IPS DF 6.9 (cell line): ENCODE measurements around the gene LRRC40.

ENCODE experiments used
- DNase-seq: peaks from one replicate; pipeline ENCODE4 v3.0.0-alpha.2; 2013; ENCODE audit warnings: low read depth, low spot score
- H3K27ac ChIP-seq: one replicate; pipeline ENCODE4 v1.5.1; 2013; ENCODE audit warnings: low read length, control low read depth
- H3K27me3 ChIP-seq: 2 replicates; pipeline ENCODE4 v1.6.1; 2013; ENCODE audit warnings: mild to moderate bottlenecking, low read length; ENCODE audit not compliant: control insufficient read depth, insufficient read depth
- H3K36me3 ChIP-seq: 2 replicates; pipeline ENCODE4 v1.6.1; 2013; ENCODE audit warnings: low read length; ENCODE audit not compliant: control insufficient read depth, insufficient read depth
- H3K4me1 ChIP-seq: 2 replicates; pipeline ENCODE4 v1.6.1; 2013; ENCODE audit warnings: low read length; ENCODE audit not compliant: control insufficient read depth, insufficient read depth
- H3K4me3 ChIP-seq: 2 replicates; pipeline ENCODE4 v1.5.1; 2013; ENCODE audit warnings: mild to moderate bottlenecking, low read length
- H3K9me3 ChIP-seq: 2 replicates; pipeline ENCODE4 v1.6.1; 2013; ENCODE audit warnings: low read length, inconsistent platforms; ENCODE audit not compliant: control insufficient read depth, insufficient read depth
- WGBS: extraction: QIAGEN DNeasy Blood & Tissue Kit; methylation state at CpG from one replicate; pipeline ENCODE4 v1.1.7; 2013; ENCODE audit warnings: mixed read lengths, missing lambda C conversion rate; ENCODE audit not compliant: insufficient read length, insufficient coverage; 5-methylcytosine and 5-hydroxymethylcytosine counted together

LRRC40 gene

DNA sequence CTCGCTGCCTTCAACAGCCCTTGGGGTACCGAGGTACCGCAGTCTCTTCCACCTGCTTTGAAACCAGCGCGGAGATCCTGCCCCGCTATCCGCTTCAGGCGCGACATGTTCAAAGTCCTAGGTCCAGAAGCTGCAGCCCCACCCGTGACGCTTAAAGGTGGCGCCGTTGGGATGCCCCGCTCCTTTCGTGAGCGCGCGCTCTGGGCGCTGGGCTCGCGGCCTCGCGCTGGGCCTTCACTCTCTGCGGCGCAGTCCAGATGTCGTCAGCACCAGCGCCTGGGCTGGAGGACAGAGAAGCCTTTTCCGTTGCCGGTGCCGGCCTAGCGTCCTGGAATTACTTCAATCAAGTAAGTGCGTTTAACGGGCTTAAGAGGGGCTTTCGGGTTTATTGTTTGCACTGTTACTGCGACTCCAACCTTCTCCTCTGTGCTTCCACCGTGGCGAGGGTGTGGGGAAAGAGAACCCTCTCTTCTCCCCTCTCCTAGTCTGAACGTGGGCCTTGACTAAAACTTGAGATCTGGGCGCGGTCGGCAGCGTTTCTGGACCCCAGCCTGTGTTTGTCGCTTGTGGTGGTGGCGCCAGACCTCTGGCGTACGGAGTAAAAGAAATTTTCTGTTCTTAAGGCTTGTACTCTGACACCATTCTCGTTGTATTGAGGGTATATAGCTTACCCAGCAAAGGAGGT is at the start of gene LRRC40:
Gene LRRC40, minus strand, starts transcription at position 146 of the 685 bp plus-strand sequence. Its CDS starts 39 bp downstream, at position 107.
- peaks cover 2% of the 10 kb centered on the region; the same call in 1 of the 2 replicates for H3K4me1 ChIP-seq
- H3K9me3 ChIP-seq, result no peaks in the 10 kb centered on the region
- 0 out of 2 replicates have a peak, but pooled peaks cover 2% of the 10 kb centered on the region for H3K36me3 ChIP-seq
- H3K27me3 ChIP-seq, result no peaks in the 10 kb centered on the region
- DNase-seq, result peak; percentile 85
- WGBS, result no CpG with 5 or more reads among the region's 47 CpGs
- no peak within 1 kb of the TSS for H3K27ac ChIP-seq
- H3K4me3 ChIP-seq, result peak within 1 kb of the TSS; percentile 71

DNA sequence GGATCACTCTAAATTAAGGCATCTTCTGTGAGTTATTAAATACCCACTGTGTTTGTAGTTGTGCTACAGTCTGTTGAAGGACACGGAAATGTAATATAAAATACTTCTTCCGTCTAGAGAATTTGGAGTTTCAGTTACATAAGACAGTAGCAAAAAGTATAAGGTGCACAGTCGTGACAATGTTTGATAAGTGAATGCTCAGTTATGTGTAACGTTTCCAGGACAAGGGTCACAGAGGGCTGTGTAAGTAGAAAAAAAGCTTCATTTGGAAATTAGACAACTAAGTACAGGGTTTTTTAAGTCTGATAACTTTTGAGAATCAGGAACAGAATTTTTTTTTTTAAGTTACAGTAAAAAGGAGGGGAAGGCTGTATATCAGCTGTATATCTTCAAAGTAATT is 43.4 kb upstream of the LRRC40 start:
- Histone ChIP-seq H3K27ac (no peak overlapping the region), H3K4me3 (no peak overlapping the region), H3K27me3 (no peaks in the 10 kb centered on the region), H3K9me3 (no peaks in the 10 kb centered on the region), H3K36me3 (peaks cover 13% of the 10 kb centered on the region; the same call in 1 of the 2 replicates), H3K4me1 (no peaks in the 10 kb centered on the region)
- no peak for DNase-seq
- WGBS, result no CpG with 5 or more reads among the region's 4 CpGs

DNA sequence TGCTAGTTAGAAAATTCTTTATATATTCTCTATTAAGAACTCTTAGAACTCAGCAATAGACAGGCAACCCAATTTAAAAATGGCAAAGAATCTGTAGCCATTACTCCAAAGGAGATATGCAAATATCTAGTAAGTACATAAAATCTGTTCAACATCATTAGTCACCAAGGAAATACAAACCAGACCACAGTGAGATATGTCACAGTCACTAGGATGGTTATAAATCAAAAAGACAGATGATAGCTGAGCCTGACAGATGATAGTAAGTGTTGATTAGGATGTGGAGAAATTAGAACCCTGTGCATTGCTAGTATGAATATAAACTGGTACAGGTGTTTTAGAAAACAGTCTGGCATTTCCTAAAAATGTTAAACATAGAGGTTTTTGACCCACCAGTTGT is 42.4 kb upstream of the LRRC40 start:
- H3K27ac ChIP-seq, result no peak overlapping the region
- H3K4me3 ChIP-seq, result no peak overlapping the region
- no peak for DNase-seq
- H3K27me3 ChIP-seq, result no peaks in the 10 kb centered on the region
- H3K4me1 ChIP-seq, result no peaks in the 10 kb centered on the region
- no peaks in the 10 kb centered on the region for H3K9me3 ChIP-seq
- peaks cover 13% of the 10 kb centered on the region; the same call in 1 of the 2 replicates for H3K36me3 ChIP-seq

DNA sequence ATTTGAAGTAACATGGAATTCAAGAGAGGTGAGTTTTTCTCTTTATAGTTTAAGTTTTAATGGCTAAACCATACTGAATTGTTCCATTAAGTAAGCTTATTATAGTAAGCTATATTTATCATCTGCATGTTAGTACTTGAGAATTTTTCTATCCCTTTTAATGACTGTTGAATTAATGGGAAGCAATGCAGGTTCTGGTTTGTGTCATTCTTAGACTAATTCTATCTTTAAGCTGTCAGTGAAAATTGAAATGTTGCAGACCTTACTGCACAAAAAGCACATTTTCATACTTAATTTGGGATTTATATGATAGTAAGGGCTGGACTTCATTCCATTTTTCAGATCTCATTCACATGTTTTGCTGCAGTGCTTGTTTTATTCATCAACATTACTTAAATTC is 41.7 kb upstream of the LRRC40 start:
- Histone ChIP-seq H3K36me3 (peaks cover 13% of the 10 kb centered on the region; the same call in 1 of the 2 replicates), H3K4me3 (no peak overlapping the region), H3K27me3 (no peaks in the 10 kb centered on the region), H3K9me3 (no peaks in the 10 kb centered on the region), H3K4me1 (no peaks in the 10 kb centered on the region), H3K27ac (no peak overlapping the region)
- DNase-seq, result no peak

DNA sequence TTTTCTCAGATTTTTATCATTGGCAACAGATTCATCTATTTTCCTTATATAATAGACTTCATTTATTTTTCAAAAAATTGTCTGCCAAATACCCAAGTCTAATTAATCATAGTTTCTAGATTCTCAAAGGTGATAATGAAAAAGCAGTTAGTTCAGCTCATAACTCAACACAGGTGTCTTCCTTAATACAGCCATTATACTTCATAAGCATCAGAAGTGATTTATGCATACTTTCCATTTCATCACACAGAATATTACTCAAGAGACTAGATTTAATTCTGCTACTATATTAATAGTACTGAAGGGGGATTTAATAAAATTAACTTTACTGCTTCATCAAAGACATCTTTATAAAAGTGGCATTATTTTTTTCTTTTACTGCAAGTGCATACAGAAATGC is 34.6 kb upstream of the LRRC40 start:
- DNase-seq, result no peak
- Histone ChIP-seq H3K27me3 (no peaks in the 10 kb centered on the region), H3K36me3 (peaks cover 9% of the 10 kb centered on the region; the same call in 1 of the 2 replicates), H3K4me3 (no peak overlapping the region), H3K4me1 (no peaks in the 10 kb centered on the region), H3K27ac (no peak overlapping the region), H3K9me3 (no peaks in the 10 kb centered on the region)

DNA sequence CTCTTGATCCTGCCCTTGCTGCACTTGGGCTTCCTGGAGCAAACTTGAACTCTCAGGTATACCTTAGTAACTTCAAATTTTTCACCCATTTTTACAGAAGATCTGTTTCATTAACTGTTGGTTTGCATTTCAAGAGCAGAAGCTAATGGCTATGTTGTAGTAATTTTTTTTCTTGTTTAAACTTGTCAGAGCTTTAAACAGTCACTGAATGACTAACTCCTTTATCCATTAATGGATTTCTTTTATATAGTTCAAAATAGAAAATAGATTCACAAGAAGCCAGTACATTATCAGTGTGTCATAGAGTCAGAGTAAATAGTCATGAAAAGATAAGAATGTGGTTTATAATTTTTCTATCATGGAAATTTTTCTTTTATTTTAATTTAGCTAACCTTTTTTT is 29.4 kb upstream of the LRRC40 start:
- H3K27me3 ChIP-seq, result no peaks in the 10 kb centered on the region
- no peak overlapping the region for H3K4me3 ChIP-seq
- H3K9me3 ChIP-seq, result no peaks in the 10 kb centered on the region
- H3K36me3 ChIP-seq, result peaks cover 20% of the 10 kb centered on the region; the same call in 1 of the 2 replicates
- H3K27ac ChIP-seq, result no peak overlapping the region
- DNase-seq, result no peak
- no peaks in the 10 kb centered on the region for H3K4me1 ChIP-seq

DNA sequence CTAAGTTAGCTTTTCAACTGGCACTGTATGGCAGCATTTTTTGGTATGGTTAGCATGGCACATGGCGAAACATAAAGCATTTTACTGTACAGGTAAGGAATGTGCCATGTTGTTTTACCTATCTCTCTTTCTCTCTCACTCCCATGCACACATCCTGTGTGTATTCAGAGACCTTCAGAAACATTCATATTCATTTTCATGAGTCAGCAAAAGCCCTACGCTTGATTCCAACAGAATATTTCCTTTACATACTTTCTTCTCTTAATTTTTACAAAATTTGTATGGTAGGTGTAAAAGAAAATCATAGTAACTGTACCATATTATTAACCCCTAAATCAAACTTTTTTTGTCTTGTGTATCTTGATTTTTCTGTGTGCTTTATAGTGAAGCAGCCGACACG is 26.1 kb upstream of the LRRC40 start:
- 100% methylated on average over 1 of the region's 4 CpGs for WGBS
- Histone ChIP-seq H3K4me3 (no peak overlapping the region), H3K4me1 (no peaks in the 10 kb centered on the region), H3K27me3 (no peaks in the 10 kb centered on the region), H3K9me3 (no peaks in the 10 kb centered on the region), H3K27ac (no peak overlapping the region), H3K36me3 (peaks cover 20% of the 10 kb centered on the region; the same call in 1 of the 2 replicates)
- DNase-seq, result no peak

DNA sequence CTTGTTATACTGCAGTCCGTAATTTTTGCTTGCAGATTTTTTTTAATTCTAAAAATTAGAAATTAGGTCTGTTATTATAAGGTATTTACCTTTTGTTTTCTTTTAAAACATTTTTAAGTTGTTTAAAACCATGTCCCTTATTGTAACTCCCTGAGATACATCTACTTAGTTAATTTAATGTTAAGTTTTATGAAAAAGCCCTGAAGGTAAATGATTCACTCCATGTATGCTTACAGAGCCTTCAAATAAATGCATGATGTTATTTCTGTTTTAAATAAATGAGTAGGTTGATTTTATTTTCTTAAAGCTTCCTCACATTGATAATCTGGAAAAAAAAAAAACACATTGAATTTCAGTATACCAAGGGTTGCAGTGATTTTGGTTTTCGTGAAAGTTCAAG is 23.3 kb upstream of the LRRC40 start:
- Histone ChIP-seq H3K9me3 (no peaks in the 10 kb centered on the region), H3K4me3 (no peak overlapping the region), H3K27me3 (no peaks in the 10 kb centered on the region), H3K36me3 (peaks cover 13% of the 10 kb centered on the region; the same call in 1 of the 2 replicates), H3K4me1 (no peaks in the 10 kb centered on the region), H3K27ac (no peak overlapping the region)
- DNase-seq, result no peak
- WGBS, result no CpG with 5 or more reads among the region's 2 CpGs

DNA sequence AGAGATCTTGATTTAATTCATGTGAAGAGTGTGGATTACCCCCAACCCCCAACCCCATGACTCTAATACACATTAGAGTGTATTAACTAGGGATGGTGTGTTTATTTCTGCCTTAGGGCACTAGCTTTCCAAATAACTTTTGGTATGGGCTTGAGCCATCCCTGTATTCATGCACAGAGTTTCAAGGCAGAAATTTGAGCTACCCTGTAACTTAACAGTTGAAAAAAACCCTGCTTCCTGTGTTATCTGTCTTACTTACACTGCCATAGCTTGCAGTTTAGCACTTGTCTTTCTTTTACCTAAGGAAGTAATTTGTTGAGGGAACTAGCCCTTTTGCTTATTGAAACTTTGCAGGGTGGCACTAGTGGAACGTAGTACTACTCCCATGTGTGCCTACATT is 22.1 kb upstream of the LRRC40 start:
- no peak overlapping the region for H3K4me3 ChIP-seq
- no peaks in the 10 kb centered on the region for H3K9me3 ChIP-seq
- peaks cover 8% of the 10 kb centered on the region; the same call in 1 of the 2 replicates for H3K36me3 ChIP-seq
- DNase-seq, result no peak
- no peak overlapping the region for H3K27ac ChIP-seq
- no peaks in the 10 kb centered on the region for H3K27me3 ChIP-seq
- no CpG with 5 or more reads among the region's 1 CpG for WGBS
- H3K4me1 ChIP-seq, result no peaks in the 10 kb centered on the region

DNA sequence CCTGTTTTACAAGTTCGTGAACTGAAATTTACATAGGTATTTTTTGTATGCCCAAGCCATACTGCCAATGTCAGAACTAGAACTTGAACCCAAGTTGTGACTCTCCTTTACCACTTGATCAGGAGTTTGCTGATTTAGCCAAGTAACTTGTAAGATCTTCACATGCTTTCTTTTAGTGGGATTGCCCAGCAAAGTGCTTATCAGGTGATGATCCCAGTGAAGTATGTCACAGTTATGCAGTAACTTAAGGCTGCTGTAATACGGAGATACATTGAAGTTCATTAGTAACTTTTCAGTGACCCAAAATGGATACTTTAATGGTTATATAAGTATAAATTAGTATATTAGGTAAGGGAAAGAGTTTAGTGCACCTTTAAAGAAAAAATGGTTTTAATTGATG is 19.6 kb upstream of the LRRC40 start:
- no CpG with 5 or more reads among the region's 2 CpGs for WGBS
- H3K36me3 ChIP-seq, result peaks cover 3% of the 10 kb centered on the region; the same call in 1 of the 2 replicates

DNA sequence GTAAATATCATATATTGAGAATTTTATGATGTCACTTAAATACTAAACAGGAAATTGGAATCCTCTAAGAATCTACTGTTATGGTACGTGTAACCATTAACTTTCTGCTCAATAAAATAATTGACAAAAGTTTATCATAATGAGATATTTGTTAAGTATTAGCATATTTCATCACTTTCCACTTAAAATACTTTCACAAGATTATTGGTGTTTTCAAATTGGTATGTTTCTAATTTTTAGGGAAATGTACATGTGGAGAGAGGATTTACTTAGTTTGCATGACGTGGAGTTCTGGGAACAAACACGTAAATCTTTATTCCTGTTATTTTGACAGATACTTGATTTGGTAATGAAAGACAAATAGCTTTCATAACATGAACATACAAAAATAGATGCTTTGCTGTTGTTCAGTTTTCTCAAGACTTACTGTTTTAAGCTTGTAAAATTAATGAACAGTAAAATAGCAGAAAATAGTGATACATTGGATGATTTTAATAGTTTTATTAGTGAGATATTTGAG is 17.4 kb upstream of the LRRC40 start:
- no peaks in the 10 kb centered on the region; the same call in 1 of the 2 replicates for H3K36me3 ChIP-seq
- H3K27ac ChIP-seq, result no peak overlapping the region
- no peaks in the 10 kb centered on the region for H3K27me3 ChIP-seq
- no peaks in the 10 kb centered on the region for H3K4me1 ChIP-seq
- DNase-seq, result no peak
- H3K4me3 ChIP-seq, result no peak overlapping the region
- no peaks in the 10 kb centered on the region for H3K9me3 ChIP-seq
- no CpG with 5 or more reads among the region's 3 CpGs for WGBS

More for the DNA sequence above, 19.6 kb upstream of the LRRC40 start:
- no peaks in the 10 kb centered on the region for H3K9me3 ChIP-seq
- H3K27me3 ChIP-seq, result no peaks in the 10 kb centered on the region
- no peak overlapping the region for H3K4me3 ChIP-seq
- no peak for DNase-seq
- no peaks in the 10 kb centered on the region for H3K4me1 ChIP-seq
- no peak overlapping the region for H3K27ac ChIP-seq
